ENCODE results near the gene ZSWIM6. TPM values are rescaled to one million over a fixed set of nuclear protein-coding genes. Genes with fewer than 3 reads are reported as not detected.

ZSWIM6 gene
- total RNA-seq, 2 experiments from 2014 or later, result 4.1 TPM

DNA sequence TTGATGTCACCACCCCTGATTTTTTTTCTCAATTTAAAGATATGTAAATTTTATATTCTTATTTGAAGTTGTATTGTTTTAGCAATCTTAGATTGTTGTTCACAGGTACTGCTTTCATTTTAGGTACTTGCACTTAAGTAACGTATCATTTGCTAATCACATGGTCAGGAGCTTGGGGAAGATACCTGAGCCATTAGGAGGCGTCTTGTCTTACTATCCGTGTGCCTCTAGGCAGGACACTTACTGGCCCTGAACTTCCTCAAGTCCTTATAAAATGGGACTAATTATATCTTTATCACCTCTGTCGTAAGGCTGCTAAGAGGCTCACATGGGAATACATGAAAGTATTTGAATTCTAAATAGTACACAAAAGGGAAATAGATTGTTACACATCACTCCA lies 18.5 kb downstream of the ZSWIM6 start:
- H3K9me3 Mint-ChIP-seq, result no peaks in the 10 kb centered on the region
- intact Hi-C loops (cut with DNase I, micrococcal nuclease), result no loop called here

DNA sequence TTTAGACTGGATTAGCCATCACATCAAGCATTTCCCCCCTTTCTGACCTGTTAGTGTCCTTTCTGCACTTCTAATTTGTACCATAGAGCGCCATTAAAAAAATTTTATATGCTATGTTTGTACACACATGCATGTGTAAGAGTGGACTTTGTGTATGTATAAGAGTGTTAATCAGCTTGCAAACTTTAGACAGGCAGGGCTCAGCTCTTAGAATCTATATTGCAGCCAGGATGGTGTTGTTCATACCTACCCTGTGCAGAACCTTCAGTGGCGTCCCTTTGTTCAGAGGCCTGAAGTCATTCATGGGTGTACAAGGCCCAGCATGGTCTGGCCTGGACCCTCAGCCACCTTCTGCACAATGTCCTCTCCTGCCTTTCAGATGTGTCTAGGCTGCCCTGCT lies 19.7 kb downstream of the ZSWIM6 start:
- ATAC-seq (ENCODE audit: poor library complexity) (no peak), DNase-seq (no peak)
- H3K27ac ChIP-seq (ENCODE audit: low read depth in 1 of 2, low read length in 2 of 2), result no peak overlapping the region
- no peaks in the 10 kb centered on the region for H3K9me3 ChIP-seq (ENCODE audit: control insufficient read depth in 1 of 2, insufficient read depth in 1 of 2, low read length in 2 of 2)
- CTCF ChIA-PET, result no interaction called here
- H3K9me3 Mint-ChIP-seq, result no peaks in the 10 kb centered on the region
- no peaks in the 10 kb centered on the region for H3K36me3 Mint-ChIP-seq (ENCODE audit: low read depth)
- H3K36me3 ChIP-seq (ENCODE audit: insufficient read depth, low read length), result no peaks in the 10 kb centered on the region
- intact Hi-C loops (cut with DNase I, micrococcal nuclease), result no loop called here
- H3K4me1 ChIP-seq (ENCODE audit: insufficient read depth, low read length), result no peaks in the 10 kb centered on the region
- H3K27ac Mint-ChIP-seq, result no peak overlapping the region
- H3K27me3 Mint-ChIP-seq, result no peaks in the 10 kb centered on the region
- no peaks in the 10 kb centered on the region for H3K27me3 ChIP-seq (ENCODE audit: control insufficient read depth in 1 of 2, insufficient read depth in 2 of 2, low read length in 2 of 2)
- TF ChIP-seq, protein P1, sequence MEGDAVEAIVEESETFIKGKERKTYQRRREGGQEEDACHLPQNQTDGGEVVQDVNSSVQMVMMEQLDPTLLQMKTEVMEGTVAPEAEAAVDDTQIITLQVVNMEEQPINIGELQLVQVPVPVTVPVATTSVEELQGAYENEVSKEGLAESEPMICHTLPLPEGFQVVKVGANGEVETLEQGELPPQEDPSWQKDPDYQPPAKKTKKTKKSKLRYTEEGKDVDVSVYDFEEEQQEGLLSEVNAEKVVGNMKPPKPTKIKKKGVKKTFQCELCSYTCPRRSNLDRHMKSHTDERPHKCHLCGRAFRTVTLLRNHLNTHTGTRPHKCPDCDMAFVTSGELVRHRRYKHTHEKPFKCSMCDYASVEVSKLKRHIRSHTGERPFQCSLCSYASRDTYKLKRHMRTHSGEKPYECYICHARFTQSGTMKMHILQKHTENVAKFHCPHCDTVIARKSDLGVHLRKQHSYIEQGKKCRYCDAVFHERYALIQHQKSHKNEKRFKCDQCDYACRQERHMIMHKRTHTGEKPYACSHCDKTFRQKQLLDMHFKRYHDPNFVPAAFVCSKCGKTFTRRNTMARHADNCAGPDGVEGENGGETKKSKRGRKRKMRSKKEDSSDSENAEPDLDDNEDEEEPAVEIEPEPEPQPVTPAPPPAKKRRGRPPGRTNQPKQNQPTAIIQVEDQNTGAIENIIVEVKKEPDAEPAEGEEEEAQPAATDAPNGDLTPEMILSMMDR (IDR thresholded peaks at IDR 0.05), result no peak
- H3K4me3 Mint-ChIP-seq, result no peak overlapping the region
- H3K4me3 ChIP-seq (ENCODE audit: low read length), result no peak overlapping the region
- peaks cover 50% of the 10 kb centered on the region for H3K4me1 Mint-ChIP-seq (ENCODE audit: low read depth)
- POLR2A ChIA-PET, result no interaction called here

More for the DNA sequence above, 18.5 kb downstream of the ZSWIM6 start:
- Mint-ChIP-seq H3K4me3 (no peak overlapping the region), H3K4me1 (ENCODE audit: low read depth) (peaks cover 60% of the 10 kb centered on the region), H3K27ac (no peak overlapping the region), H3K36me3 (ENCODE audit: low read depth) (no peaks in the 10 kb centered on the region), H3K27me3 (no peaks in the 10 kb centered on the region)
- POLR2A ChIA-PET, result no interaction called here
- H3K36me3 ChIP-seq (ENCODE audit: insufficient read depth, low read length), result no peaks in the 10 kb centered on the region
- ATAC-seq (ENCODE audit: poor library complexity), result no peak
- CTCF ChIA-PET, result no interaction called here
- no peak overlapping the region for H3K4me3 ChIP-seq (ENCODE audit: low read length)
- H3K27ac ChIP-seq (ENCODE audit: low read depth in 1 of 2, low read length in 2 of 2), result no peak overlapping the region
- H3K4me1 ChIP-seq (ENCODE audit: insufficient read depth, low read length), result no peaks in the 10 kb centered on the region
- no peak for DNase-seq
- TF ChIP-seq, protein P1 (IDR thresholded peaks at IDR 0.05), result no peak
- no peaks in the 10 kb centered on the region for H3K27me3 ChIP-seq (ENCODE audit: control insufficient read depth in 1 of 2, insufficient read depth in 2 of 2, low read length in 2 of 2)
- H3K9me3 ChIP-seq (ENCODE audit: control insufficient read depth in 1 of 2, insufficient read depth in 1 of 2, low read length in 2 of 2), result no peaks in the 10 kb centered on the region

DNA sequence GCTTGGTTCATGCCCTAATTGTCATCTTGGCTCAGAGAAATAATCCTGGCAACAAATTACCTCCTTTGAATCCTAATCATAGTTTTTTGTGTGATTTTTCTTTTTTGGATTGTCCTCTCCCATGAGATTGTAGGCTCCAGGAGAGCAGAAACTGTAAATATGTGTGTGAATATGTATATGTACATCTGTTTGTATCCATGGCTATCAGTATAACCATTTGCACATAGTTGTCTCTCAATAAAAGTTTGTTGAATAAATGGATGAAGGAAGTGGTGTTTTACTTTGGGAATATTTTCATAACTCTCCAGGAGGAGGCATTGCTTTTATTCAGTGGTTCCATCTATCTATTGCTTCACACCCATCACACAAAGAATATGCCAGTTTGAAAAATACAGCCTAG lies 20.1 kb downstream of the ZSWIM6 start:
- H3K4me3 Mint-ChIP-seq, result no peak overlapping the region
- no peak for ATAC-seq (ENCODE audit: poor library complexity)
- intact Hi-C loops (cut with DNase I, micrococcal nuclease), result no loop called here
- H3K4me1 ChIP-seq (ENCODE audit: insufficient read depth, low read length), result no peaks in the 10 kb centered on the region
- H3K36me3 Mint-ChIP-seq (ENCODE audit: low read depth), result no peaks in the 10 kb centered on the region
- H3K36me3 ChIP-seq (ENCODE audit: insufficient read depth, low read length), result no peaks in the 10 kb centered on the region
- H3K9me3 Mint-ChIP-seq, result no peaks in the 10 kb centered on the region
- no peak overlapping the region for H3K27ac Mint-ChIP-seq
- no peak for DNase-seq
- TF ChIP-seq, protein P1 (IDR thresholded peaks at IDR 0.05), result no peak
- peaks cover 45% of the 10 kb centered on the region for H3K4me1 Mint-ChIP-seq (ENCODE audit: low read depth)
- peaks cover 0 to 4% of the 10 kb centered on the region in 2 experiments for H3K9me3 ChIP-seq (ENCODE audit: control insufficient read depth in 1 of 2, insufficient read depth in 1 of 2, low read length in 2 of 2)
- ChIA-PET CTCF (no interaction called here), POLR2A (no interaction called here)
- no peaks in the 10 kb centered on the region for H3K27me3 ChIP-seq (ENCODE audit: control insufficient read depth in 1 of 2, insufficient read depth in 2 of 2, low read length in 2 of 2)
- no peak overlapping the region for H3K27ac ChIP-seq (ENCODE audit: low read depth in 1 of 2, low read length in 2 of 2)
- no peak overlapping the region for H3K4me3 ChIP-seq (ENCODE audit: low read length)
- H3K27me3 Mint-ChIP-seq, result no peaks in the 10 kb centered on the region
